Islet precursor cell (in vitro differentiated cells): Measurements from ENCODE around the gene FITM1.
A peak's percentile ranks its signal among the peaks of the same experiment; 100 is the strongest.

ENCODE experiments used
- DNase-seq: peaks from one replicate; pipeline ENCODE4 v3.0.0-alpha.2; 2018

FITM1 gene

DNA sequence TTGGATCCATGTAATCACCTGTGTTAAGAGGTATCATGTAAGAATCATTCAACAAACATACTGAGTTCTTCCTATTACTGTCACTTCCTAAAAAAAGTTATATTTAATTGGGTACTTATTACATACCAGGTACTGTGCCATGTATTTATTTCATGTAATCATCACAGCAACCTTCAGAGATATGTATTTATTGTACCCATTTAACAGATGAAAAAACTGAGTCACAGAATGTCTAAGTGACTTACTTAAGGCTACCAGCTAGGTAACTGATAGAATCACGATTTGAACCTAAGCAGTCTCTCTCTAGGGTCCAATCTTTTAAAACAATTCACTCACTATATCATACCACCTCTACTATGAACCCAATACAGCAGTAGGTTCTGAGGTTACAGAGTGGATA is 14.0 kb downstream of the FITM1 start:
- no peak for DNase-seq

DNA sequence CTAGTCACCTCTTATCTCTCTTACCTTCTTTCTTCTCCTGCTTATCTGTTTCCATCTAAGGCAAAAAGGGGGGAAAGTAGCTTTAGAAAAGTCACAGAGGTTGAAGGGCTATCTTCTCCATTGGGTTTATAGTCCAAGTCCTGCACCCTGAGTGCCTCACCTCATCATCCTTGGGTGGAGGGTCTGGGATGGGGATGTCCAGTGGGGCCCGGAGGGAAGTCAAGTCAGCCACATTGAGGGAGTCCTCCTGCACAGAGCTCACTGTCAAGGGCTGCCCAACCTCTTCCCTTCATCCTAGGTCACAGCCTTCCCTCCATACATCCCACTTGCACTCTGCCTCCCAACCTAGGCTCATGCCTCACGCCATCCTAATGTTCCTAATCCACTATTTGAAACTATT is 14.8 kb downstream of the FITM1 start:
- DNase-seq, result no peak

DNA sequence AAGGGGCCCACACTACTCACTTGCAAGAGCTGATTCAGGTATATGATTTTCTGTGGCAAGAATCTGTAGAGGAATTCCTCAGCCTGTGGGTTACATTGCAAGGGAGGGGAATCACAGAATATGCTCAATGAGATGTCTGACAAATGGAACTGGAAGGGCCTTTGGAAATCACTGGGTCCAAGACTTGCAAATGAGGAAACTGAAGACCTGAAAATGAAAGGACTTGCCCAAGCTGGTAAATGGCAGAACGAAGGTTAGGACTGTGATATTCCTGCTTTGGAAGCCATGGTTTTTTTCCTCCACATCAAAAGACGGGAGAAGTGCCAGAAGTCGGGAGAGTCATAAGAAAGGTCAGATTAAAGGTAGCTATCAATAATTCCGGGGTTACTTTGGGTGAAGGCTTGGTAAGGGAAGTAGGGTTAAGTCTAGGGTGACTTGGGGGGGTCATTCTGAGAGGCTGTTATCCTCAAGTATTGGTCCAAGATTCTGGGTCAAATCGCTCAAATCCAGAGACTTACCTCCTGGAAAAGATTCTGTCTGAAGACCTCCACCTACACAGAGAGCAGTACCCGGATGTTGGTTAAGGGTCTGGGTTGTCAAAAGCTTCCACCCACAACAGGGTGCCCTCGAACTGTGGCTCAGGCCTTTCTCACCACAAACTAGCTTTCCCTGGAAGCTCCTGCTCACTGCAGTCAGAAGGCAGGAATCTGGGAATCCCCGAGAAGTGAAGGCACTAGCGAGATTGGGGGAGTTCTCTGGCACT is 15.4 kb downstream of the FITM1 start:
- no peak for DNase-seq

DNA sequence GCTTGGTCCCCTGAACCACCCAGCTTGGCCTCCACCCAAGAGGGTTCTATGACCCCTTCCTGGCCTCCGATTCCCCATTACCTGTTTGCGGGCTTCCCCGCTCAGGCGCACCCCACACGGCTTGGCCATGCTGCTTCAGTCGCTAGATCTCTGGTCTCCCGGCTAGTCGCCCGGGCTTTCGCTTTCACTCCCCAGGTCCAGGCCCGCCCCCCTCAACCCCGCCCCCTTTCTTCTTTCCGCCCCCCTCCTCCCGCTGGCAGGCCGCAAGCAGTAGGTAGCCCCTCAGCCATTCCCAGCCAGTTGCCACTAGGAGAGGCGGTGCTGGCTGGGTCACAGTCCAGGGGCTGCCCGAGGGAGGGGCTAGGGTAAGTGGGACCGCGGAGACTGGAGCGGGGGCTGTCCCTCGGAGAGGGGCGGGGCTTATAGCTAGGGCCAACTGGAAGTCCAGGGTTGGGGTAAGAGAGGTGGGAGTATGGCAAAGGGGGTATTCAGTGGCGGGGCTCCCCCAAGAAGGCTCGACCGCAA is 16.1 kb downstream of the FITM1 start, which contains the start of gene PSME2:
Gene PSME2 (minus strand): TSS at position 158 of the 525 bp plus-strand sequence. CDS start 29 bp downstream, at position 129.
- peak; percentile 100 for DNase-seq

DNA sequence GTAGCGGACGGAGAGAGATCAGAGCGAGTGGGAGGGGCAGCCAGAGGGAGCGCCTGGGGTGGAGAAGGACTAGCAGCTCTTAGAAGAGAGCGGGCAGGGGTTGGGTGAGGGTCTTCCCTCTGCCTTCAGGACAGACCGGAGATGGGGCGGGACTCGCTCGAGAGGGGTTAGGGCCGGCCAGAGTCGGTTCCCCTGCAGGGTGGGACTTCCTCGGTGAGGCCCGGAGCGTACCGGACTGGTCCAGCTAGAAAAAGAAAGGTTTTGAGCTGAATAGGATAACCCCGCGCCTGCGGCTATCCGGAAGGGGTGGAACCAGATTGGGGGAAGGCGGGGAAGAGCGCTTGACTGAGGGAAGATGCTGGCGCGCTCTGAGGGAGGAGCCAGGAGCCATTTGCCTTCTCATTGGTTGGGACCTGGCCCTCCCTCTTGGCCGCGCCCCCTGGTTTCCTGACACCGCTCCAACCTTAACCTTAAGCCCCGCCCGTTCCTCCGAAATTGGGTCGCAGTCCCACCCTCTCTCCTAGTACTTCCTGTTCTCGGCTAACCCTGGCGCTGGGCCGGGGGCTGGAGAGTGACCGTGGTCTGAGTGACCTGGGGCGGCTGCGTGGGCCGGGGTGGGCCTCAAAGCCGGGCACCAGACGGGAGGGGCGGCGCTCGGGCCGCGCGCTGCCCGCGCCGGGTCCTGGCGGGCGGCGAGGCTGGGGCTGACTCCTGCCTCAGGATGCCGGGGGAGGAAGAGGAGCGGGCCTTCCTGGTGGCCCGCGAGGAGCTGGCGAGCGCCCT is 16.7 kb downstream of the FITM1 start, which contains the start of gene RNF31:
Gene RNF31 (plus strand): TSS at position 521 of the 783 bp plus-strand sequence. CDS start 201 bp downstream, at position 722.
- peak; percentile 99 for DNase-seq

DNA sequence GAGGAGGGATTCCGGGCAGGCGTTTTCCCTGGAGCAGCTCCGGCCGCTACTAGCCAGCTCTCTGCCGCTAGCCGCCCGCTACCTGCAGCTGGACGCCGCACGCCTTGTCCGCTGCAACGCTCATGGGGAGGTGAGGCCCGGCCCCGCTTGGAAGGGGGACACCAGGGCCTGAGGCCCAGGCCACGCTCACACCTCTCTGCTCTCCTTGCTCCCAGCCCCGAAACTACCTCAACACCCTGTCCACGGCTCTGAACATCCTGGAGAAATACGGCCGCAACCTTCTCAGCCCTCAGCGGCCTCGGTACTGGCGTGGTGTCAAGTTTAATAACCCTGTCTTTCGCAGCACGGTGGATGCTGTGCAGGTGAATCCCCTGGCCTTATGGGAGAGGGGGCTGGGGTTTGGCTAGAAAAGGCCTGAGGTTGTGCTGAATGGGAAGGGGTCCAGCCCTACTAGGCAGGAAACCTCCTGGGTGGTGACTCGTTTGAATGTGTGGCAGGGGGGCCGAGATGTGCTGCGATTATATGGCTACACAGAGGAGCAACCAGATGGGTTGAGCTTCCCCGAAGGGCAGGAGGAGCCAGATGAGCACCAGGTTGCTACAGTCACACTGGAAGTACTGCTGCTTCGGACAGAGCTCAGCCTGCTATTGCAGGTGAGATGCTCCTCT is 17.4 kb downstream of the FITM1 start:
- DNase-seq, result no peak

DNA sequence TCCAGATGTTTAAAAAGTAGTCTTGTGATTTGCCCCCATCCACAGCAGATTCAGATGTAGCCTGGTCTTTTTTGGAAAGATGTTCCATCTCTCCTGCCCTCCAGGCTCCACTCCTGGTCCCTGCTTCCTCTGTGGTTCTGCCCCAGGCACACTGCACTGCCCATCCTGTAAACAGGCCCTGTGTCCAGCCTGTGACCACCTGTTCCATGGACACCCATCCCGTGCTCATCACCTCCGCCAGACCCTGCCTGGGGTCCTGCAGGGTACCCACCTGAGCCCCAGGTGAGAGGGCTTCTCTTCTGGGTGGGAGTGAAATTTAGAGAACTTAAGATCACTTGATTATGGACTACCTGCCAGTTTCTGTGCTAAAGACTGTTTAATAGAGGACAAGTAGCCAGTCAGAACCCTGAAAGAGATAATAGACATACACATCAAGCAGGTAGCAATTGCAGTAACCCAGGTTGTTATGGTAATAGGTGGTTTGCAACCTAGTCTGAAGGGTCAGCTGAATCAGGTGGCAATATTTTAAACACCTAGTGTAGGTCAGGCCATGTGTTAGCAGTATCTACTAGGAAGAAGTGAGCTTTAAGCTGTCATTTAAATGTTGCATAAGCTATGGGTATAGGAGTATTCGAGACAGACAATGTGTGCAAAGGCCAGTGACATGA is 19.0 kb downstream of the FITM1 start:
- DNase-seq, result no peak

DNA sequence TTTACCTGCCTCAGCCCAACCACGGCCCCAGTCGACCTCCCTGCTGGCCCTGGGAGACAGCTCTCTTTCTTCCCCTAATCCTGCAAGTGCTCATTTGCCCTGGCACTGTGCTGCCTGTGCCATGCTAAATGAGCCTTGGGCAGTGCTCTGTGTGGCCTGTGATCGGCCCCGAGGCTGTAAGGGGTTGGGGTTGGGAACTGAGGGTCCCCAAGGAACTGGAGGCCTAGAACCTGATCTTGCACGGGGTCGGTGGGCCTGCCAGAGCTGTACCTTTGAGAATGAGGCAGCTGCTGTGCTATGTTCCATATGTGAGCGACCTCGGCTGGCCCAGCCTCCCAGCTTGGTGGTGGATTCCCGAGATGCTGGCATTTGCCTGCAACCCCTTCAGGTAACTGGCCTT is 19.6 kb downstream of the FITM1 start:
- DNase-seq, result no peak

DNA sequence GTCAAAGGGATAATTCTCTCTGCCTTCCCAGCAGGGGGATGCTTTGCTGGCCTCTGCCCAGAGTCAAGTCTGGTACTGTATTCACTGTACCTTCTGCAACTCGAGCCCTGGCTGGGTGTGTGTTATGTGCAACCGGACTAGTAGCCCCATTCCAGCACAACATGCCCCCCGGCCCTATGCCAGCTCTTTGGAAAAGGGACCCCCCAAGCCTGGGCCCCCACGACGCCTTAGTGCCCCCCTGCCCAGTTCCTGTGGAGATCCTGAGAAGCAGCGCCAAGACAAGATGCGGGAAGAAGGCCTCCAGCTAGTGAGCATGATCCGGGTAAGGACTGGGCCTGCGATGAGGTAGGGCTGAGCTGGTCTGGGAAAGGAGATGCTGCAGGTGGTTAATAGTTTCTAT is 20.1 kb downstream of the FITM1 start:
- no peak for DNase-seq

DNA sequence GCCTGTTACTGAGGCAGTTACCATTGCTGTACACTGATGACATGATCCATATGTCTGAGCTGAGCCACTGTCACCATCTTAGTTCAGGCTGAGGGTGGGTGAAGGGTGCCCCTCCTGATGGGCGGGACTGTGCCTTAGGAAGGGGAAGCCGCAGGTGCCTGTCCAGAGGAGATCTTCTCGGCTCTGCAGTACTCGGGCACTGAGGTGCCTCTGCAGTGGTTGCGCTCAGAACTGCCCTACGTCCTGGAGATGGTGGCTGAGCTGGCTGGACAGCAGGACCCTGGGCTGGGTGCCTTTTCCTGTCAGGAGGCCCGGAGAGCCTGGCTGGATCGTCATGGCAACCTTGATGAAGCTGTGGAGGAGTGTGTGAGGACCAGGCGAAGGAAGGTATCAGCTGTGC is 20.5 kb downstream of the FITM1 start:
- no peak for DNase-seq

DNA sequence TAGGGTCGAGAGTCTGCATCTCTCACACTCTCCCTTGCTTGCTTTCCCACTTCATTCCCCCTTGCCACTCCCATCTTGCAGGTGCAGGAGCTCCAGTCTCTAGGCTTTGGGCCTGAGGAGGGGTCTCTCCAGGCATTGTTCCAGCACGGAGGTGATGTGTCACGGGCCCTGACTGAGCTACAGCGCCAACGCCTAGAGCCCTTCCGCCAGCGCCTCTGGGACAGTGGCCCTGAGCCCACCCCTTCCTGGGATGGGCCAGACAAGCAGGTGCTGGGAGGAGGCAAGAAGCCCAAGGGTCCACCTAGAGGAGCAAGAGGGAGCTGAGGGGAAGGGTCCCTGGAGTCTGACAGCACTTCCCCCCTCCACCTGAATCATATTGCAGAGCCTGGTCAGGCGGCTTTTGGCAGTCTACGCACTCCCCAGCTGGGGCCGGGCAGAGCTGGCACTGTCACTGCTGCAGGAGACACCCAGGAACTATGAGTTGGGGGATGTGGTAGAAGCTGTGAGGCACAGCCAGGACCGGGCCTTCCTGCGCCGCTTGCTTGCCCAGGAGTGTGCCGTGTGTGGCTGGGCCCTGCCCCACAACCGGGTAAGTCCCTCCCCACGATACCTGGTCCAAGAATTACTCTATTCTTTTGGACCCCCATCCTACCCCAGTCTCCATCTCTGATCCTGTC is 21.1 kb downstream of the FITM1 start:
- no peak for DNase-seq

DNA sequence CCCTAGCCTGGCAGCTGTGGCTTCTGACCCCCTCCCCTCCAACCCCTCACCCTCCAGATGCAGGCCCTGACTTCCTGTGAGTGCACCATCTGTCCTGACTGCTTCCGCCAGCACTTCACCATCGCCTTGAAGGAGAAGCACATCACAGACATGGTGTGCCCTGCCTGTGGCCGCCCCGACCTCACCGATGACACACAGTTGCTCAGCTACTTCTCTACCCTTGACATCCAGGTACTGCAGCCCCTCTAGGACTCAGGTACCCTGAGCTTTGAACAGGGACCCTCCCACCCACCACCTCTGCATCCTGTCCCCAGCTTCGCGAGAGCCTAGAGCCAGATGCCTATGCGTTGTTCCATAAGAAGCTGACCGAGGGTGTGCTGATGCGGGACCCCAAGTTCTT is 24.6 kb downstream of the FITM1 start:
- DNase-seq, result no peak

DNA sequence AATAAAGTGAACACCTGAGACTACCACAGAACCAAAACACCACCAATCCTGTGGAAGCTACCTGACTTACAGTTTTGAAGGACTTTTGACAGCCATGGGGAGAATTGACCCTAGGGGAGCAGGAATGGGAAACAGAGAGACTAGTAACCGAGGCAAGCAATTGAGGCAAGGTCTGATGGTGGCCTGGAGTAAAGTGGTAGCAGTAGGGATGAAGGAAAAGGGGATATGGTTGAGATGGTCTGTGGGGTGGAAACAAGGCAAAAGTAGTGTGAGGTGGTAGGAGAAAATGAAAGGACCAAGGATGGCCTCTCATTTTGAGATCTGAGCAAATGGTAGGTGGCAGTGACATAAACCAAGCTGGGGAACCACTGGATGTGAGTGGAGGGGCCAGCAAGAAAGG is 26.4 kb downstream of the FITM1 start:
- DNase-seq, result no peak

DNA sequence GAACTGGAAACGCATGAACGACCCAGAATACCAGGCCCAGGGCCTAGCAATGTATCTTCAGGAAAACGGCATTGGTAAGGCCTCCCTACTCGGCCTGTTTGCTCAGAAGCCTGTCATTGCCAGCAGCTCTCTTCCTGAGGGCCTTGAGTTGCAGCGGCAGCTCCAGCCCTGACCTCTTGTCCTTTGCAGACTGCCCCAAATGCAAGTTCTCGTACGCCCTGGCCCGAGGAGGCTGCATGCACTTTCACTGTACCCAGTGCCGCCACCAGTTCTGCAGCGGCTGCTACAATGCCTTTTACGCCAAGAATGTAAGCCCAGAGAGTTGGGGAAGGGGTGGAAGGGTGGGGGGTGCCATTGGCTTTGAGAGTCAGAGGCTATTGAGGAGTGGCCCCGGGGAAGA is 26.9 kb downstream of the FITM1 start:
- DNase-seq, result no peak

DNA sequence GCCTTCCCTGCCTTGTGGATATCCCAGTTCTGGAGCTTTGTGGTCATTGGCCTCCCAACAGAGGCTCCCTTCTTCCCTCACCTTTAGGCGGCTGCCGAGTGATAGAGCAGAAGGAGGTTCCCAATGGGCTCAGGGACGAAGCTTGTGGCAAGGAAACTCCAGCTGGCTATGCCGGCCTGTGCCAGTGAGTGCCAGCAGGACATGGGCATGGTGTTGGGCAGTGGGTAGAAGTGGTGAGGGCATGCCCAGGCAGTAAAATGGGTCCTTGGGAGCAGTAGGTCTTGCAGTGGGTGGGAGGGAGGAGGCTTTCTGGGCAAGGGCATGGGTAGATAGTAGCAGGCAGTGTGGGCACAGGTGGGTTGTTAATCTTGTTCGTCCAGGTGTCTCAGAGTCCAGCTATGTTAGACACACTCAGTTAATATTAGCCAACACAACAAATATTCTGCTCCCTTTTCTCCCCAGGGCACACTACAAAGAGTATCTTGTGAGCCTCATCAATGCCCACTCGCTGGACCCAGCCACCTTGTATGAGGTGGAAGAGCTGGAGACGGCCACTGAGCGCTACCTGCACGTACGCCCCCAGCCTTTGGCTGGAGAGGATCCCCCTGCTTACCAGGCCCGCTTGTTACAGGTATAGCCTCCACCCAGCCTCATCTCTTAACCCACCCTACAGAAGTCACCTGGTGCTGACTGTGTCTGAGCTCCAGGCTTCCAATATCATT is 29.5 kb downstream of the FITM1 start:
- DNase-seq, result no peak

DNA sequence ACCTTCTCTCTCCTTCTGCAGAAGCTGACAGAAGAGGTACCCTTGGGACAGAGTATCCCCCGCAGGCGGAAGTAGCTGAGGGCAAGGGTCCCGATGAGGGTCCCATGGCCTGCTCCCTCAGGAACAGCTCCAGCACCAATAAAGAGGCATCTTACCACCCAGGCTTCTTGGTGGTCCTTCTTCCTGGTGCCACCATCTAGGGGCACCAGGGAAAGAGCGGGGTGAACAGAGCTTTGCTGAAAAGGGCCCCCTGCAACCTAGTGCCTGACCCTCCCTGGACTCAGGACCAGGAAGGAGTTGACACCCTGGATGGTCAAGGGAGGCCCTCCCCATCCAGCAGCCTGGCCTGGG is 30.0 kb downstream of the FITM1 start:
- no peak for DNase-seq

DNA sequence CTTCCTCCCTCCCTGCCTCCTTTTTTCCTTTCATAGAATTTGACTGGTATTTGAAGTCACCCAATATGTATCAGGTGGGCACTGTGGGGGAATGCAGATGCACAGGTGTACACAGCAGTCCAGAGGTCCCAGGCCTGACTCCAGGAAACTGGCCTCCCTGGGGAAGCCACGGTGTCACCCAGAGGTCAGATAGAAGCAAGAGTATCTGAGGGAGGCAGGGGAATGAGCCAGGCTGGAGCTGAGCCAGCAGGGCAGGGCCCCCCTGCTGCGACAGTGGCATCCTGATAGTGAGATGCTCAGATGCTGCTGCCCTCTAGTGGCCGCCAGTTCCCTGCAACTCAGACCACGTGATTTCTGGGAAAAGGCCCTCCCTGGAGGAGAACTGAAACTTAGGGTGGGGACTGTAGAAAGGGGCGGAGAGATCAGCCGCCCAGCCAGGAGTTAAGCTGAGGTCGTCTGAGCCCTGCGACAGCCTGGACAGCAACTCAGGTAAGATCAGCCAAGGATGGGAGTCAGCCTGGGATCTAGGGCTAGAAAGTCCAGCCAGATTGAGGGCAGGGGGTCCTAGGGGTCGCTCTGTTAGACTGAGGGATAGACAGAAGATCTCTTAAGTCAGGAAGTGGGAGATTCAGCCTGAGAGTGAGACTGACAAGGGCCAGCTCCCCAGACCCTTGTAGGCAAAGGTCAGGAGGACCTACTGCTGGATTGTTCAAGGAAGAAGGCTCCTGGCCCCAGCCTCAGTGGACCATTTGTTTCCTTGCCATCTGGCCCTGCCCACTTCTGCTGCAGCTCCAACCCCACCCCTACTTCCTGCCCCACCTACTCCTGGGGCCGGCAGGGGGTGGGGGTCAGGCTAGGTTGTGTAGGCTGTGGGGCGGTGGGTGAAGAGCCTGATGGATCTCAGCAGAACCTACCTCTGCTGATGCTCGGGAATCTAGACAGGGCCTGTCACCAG is 30.7 kb downstream of the FITM1 start, which contains the start of gene IRF9:
Gene IRF9 (plus strand): TSS at position 416 of the 955 bp plus-strand sequence. CDS start 880 bp downstream, outside the sequence.
- peak; percentile 98 for DNase-seq

DNA sequence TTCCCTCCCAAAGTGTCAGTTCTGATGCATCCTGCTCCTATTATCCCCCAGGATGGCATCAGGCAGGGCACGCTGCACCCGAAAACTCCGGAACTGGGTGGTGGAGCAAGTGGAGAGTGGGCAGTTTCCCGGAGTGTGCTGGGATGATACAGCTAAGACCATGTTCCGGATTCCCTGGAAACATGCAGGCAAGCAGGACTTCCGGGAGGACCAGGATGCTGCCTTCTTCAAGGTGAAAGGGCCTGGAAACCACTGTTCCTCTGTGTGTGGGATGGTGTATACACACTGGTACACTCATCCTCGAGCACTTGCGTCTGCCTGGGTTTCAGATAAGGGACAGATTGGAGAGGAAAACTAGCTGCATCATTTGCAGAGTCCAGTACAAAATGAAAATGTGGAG is 31.6 kb downstream of the FITM1 start:
- DNase-seq, result no peak

DNA sequence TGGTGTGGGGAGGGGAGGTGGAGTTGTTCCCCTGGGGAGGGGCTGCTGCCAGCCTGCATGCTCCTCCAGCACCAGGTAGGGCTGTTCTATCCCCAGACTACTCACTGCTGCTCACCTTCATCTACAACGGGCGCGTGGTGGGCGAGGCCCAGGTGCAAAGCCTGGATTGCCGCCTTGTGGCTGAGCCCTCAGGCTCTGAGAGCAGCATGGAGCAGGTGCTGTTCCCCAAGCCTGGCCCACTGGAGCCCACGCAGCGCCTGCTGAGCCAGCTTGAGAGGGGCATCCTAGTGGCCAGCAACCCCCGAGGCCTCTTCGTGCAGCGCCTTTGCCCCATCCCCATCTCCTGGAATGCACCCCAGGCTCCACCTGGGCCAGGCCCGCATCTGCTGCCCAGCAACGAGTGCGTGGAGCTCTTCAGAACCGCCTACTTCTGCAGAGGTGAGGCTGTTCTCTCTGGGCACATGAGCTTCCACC is 34.1 kb downstream of the FITM1 start:
- no peak for DNase-seq

DNA sequence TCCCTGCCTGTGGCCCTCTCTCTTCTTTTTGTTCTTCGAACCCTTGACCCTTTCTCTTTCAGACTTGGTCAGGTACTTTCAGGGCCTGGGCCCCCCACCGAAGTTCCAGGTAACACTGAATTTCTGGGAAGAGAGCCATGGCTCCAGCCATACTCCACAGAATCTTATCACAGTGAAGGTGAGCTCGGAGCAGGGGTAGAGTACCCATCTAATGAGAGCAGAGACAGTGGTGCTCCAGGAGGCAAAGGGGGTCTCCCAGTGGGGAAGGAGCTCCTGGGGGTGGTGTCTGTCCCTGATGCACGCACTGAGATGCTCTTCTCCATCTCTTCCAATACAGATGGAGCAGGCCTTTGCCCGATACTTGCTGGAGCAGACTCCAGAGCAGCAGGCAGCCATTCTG is 35.3 kb downstream of the FITM1 start:
- DNase-seq, result no peak
